GM23338 (cell line): ENCODE data around the gene TAL2.

ENCODE experiments used
- CTCF ChIP-seq, 2 experiments: fragments of 200-600 bp in 1 of 2; sonication (generic) in 1 of 2; conservative IDR thresholded peaks; 2 replicates each; pipeline versions ENCODE4 v1.5.1 to v1.6.1; 2016 to 2017; ENCODE audit warnings: antibody characterized with exemption in 2 of 2, low read depth in 2 of 2, mild to moderate bottlenecking in 2 of 2, moderate library complexity in 1 of 2
- EZH2 ChIP-seq: fragments of 200-600 bp; sonication (generic); IDR thresholded peaks from one replicate; pipeline ENCODE4 v1.8.0; 2017; ENCODE audit warnings: antibody characterized with exemption, mild to moderate bottlenecking, low read depth; ENCODE audit not compliant: unreplicated experiment
- POLR2AphosphoS5 ChIP-seq: IDR thresholded peaks from 2 replicates; pipeline ENCODE4 v1.6.1; 2016; ENCODE audit warnings: antibody characterized with exemption, low read depth
- REST ChIP-seq: IDR thresholded peaks from one replicate; pipeline ENCODE4 v1.6.1; 2018; ENCODE audit warnings: antibody characterized with exemption; ENCODE audit not compliant: unreplicated experiment
- ZNF331 ChIP-seq: fragments of 250-450 bp; sonication (Bioruptor Pico); IDR thresholded peaks from 2 replicates; pipeline ENCODE4 v1.5.0; 2020; ENCODE audit warnings: low read depth, mild to moderate bottlenecking, moderate library complexity

- TF ChIP-seq CTCF (conservative IDR thresholded peaks at IDR 0.05; ENCODE audit: low read depth in 2 of 2) (no peak), EZH2 (no peak), POLR2AphosphoS5 (no peak), REST (no peak), ZNF331 (no peak)
Observed at GRCh38 chr9:105643795-105644194, 18.5 kb upstream of the TAL2 start.
